LNCAP (cell line): ENCODE data around the gene PHTF2.

Experiments used
- CTCF ChIP-seq: fragments of 450-650 bp; IDR thresholded peaks from 2 replicates; pipeline ENCODE4 v1.5.1; 2017; ENCODE audit warnings: mild to moderate bottlenecking

Gene PHTF2

GRCh38 chr7:77895905-77896304 lies 97.3 kb downstream of the PHTF2 start:
- TF ChIP-seq CTCF, result no peak

- no peak for TF ChIP-seq CTCF
Observed at GRCh38 chr7:77897004-77897547, 98.5 kb downstream of the PHTF2 start.

- TF ChIP-seq CTCF, result no peak
Observed at GRCh38 chr7:77899516-77899915, 100.9 kb downstream of the PHTF2 start.

- TF ChIP-seq CTCF, result peak; percentile 47; the same call in 1 of the 2 replicates
Observed at GRCh38 chr7:77903597-77903996, 105.0 kb downstream of the PHTF2 start.

- TF ChIP-seq CTCF, result no peak
Observed at GRCh38 chr7:77904252-77904651, 105.7 kb downstream of the PHTF2 start.

GRCh38 chr7:77907281-77907680 lies 108.7 kb downstream of the PHTF2 start:
- TF ChIP-seq CTCF, result no peak

- no peak for TF ChIP-seq CTCF
Observed at GRCh38 chr7:77908664-77909063, 110.1 kb downstream of the PHTF2 start.

GRCh38 chr7:77910124-77910523 lies 111.6 kb downstream of the PHTF2 start:
- peak; percentile 61 for TF ChIP-seq CTCF
